Lower lobe of right lung (tissue), 2 donors: ENCODE data around the gene AATK. TPM values are rescaled to one million over a fixed set of nuclear protein-coding genes. Genes with fewer than 3 reads are reported as not detected.

ENCODE experiments used
- ATAC-seq, 2 donors: fragments of 200-7000 bp; cut with Tn5 transposase; one replicate each; pipeline ENCODE4 v1.9.1; 2020 to 2022; ENCODE audit warnings: mild to moderate bottlenecking in 2 of 2, moderate library complexity in 2 of 2
- DNase-seq: peaks from one replicate; pipeline ENCODE4 v3.0.0-alpha.2; 2020
- H3K27ac ChIP-seq: fragments of 200-600 bp; one replicate; pipeline ENCODE4 v1.8.0; 2022
- H3K27me3 ChIP-seq: fragments of 200-600 bp; one replicate; pipeline ENCODE4 v1.8.0; 2022; ENCODE audit warnings: low read depth
- H3K36me3 ChIP-seq: fragments of 200-600 bp; one replicate; pipeline ENCODE4 v1.8.0; 2022; ENCODE audit warnings: mild to moderate bottlenecking
- H3K4me1 ChIP-seq: fragments of 200-600 bp; one replicate; pipeline ENCODE4 v1.8.0; 2022
- H3K4me3 ChIP-seq: fragments of 200-600 bp; one replicate; pipeline ENCODE4 v1.8.0; 2022; ENCODE audit warnings: mild to moderate bottlenecking
- H3K9me3 ChIP-seq: fragments of 200-600 bp; one replicate; pipeline ENCODE4 v1.8.0; 2022
- CTCF ChIP-seq: fragments of 200-600 bp; IDR thresholded peaks from one replicate; pipeline ENCODE4 v1.8.0; 2022; ENCODE audit warnings: antibody characterized with exemption, mild to moderate bottlenecking
- intact Hi-C: fragments of 100-400 bp; cut with DNase I; formaldehyde crosslinking; loops from one replicate; pipeline ENCODE4 v1.11.0; 2022
- total RNA-seq: library from RNA; stranded (reverse); fragmentation: NEBNext Ultra II Directional; extraction: Animal tissue kit (Norgen Biotek cat#: 25700); gene quantifications from one replicate; pipeline ENCODE4 v1.2.1, GENCODE V29; 2021
- donor health status: DM: no; HTN: yes; CAD: no; lungs with severe emphysema.

AATK gene
- total RNA-seq, 1 donor from 2014 or later, result 64.0 TPM

GRCh38 chr17:81115219-81115618 is 50.8 kb downstream of the AATK start:
- H3K4me1 ChIP-seq, result peaks cover 4% of the 10 kb centered on the region
- no peaks in the 10 kb centered on the region for H3K9me3 ChIP-seq
- no peak for TF ChIP-seq CTCF
- H3K27ac ChIP-seq, result no peak overlapping the region
- no peak overlapping the region for H3K4me3 ChIP-seq
- no peaks in the 10 kb centered on the region for H3K27me3 ChIP-seq
- no peak for ATAC-seq
- no peak for DNase-seq
- intact Hi-C loops, result no loop called here
- peaks cover 66% of the 10 kb centered on the region for H3K36me3 ChIP-seq

GRCh38 chr17:81114351-81115093 is 51.5 kb downstream of the AATK start:
- Histone ChIP-seq H3K9me3 (no peaks in the 10 kb centered on the region), H3K27ac (no peak overlapping the region), H3K4me3 (no peak overlapping the region), H3K36me3 (peaks cover 73% of the 10 kb centered on the region), H3K4me1 (peaks cover 4% of the 10 kb centered on the region), H3K27me3 (no peaks in the 10 kb centered on the region)
- TF ChIP-seq CTCF, result no peak
- ATAC-seq (no peak), DNase-seq (no peak)
- intact Hi-C loops, result no loop called here

DNA sequence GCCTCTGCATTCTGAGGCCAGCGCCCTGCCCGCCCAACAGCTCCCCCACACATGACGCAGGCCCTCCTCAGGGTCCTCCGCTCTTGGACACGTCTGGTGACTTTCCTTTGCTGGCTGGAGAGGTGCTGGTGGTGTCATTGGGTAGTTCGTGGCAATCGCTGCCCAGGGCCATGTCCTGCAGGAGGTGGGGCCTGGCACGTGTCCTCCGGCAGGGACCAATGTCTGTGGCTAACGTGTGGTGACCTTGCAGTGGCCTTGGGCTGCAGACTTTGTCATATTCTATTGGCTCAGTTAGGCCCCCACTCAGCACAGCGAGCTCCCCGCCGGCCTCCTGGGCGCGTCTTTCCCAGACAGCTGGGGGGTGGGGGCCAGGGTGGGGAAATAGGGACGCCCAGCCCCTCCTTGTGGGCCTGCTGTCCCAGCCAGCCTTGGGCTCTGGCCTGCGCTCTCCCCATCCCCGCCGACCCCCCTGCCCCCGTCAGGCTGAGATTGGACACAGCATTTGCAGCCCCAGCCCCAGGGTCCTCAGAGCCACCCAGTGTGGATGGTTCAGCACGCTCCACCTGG is 52.8 kb downstream of the AATK start:
- Histone ChIP-seq H3K4me3 (no peak overlapping the region), H3K27ac (no peak overlapping the region), H3K36me3 (peaks cover 82% of the 10 kb centered on the region), H3K9me3 (no peaks in the 10 kb centered on the region), H3K27me3 (no peaks in the 10 kb centered on the region), H3K4me1 (no peaks in the 10 kb centered on the region)
- no peak for TF ChIP-seq CTCF
- intact Hi-C loops, result no loop called here
- DNase-seq (no peak), ATAC-seq (no peak)

GRCh38 chr17:81112450-81112849 is 53.6 kb downstream of the AATK start:
- Histone ChIP-seq H3K27ac (no peak overlapping the region), H3K4me3 (no peak overlapping the region), H3K27me3 (no peaks in the 10 kb centered on the region), H3K9me3 (no peaks in the 10 kb centered on the region), H3K36me3 (peaks cover 82% of the 10 kb centered on the region), H3K4me1 (no peaks in the 10 kb centered on the region)
- no peak for TF ChIP-seq CTCF
- intact Hi-C loops, result no loop called here
- DNase-seq, result no peak
- ATAC-seq, result no peak

DNA sequence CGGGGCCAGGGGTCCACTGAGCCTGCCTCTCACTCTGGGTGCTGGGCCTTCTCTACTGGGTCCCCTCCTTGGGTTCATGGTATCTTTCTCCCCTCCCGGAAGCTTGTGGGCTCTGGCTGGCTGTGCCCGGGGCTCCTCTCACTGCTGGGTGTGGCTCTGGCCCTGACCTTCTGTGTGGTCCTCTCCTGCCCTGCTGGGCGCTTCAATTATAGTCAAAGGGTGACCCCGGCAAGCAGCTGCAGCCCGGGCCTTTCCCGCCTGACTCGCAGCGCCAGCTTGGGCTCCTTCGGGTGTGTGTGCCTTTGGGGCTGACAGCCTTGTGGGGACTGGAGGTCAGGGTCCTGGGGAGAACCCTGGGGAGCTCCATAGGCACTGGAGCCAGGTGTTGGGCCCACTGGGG is 55.0 kb downstream of the AATK start:
- H3K27ac ChIP-seq, result no peak overlapping the region
- peaks cover 82% of the 10 kb centered on the region for H3K36me3 ChIP-seq
- no peaks in the 10 kb centered on the region for H3K4me1 ChIP-seq
- TF ChIP-seq CTCF, result no peak
- H3K27me3 ChIP-seq, result no peaks in the 10 kb centered on the region
- intact Hi-C loops, result no loop called here
- no peak overlapping the region for H3K4me3 ChIP-seq
- ATAC-seq (no peak), DNase-seq (no peak)
- no peaks in the 10 kb centered on the region for H3K9me3 ChIP-seq
